Lower lobe of right lung (tissue), 2 donors: ENCODE data around the gene CTTN. TPM values are rescaled to one million over a fixed set of nuclear protein-coding genes. Genes with fewer than 3 reads are reported as not detected.

Experiments used
- ATAC-seq, 2 donors: fragments of 200-7000 bp; cut with Tn5 transposase; one replicate each; pipeline ENCODE4 v1.9.1; 2020 to 2022; ENCODE audit warnings: mild to moderate bottlenecking in 2 of 2, moderate library complexity in 2 of 2
- DNase-seq: peaks from one replicate; pipeline ENCODE4 v3.0.0-alpha.2; 2020
- H3K27ac ChIP-seq: fragments of 200-600 bp; one replicate; pipeline ENCODE4 v1.8.0; 2022
- H3K27me3 ChIP-seq: fragments of 200-600 bp; one replicate; pipeline ENCODE4 v1.8.0; 2022; ENCODE audit warnings: low read depth
- H3K36me3 ChIP-seq: fragments of 200-600 bp; one replicate; pipeline ENCODE4 v1.8.0; 2022; ENCODE audit warnings: mild to moderate bottlenecking
- H3K4me1 ChIP-seq: fragments of 200-600 bp; one replicate; pipeline ENCODE4 v1.8.0; 2022
- H3K4me3 ChIP-seq: fragments of 200-600 bp; one replicate; pipeline ENCODE4 v1.8.0; 2022; ENCODE audit warnings: mild to moderate bottlenecking
- H3K9me3 ChIP-seq: fragments of 200-600 bp; one replicate; pipeline ENCODE4 v1.8.0; 2022
- CTCF ChIP-seq: fragments of 200-600 bp; IDR thresholded peaks from one replicate; pipeline ENCODE4 v1.8.0; 2022; ENCODE audit warnings: antibody characterized with exemption, mild to moderate bottlenecking
- intact Hi-C: fragments of 100-400 bp; cut with DNase I; formaldehyde crosslinking; loops from one replicate; pipeline ENCODE4 v1.11.0; 2022
- total RNA-seq: library from RNA; stranded (reverse); fragmentation: NEBNext Ultra II Directional; extraction: Animal tissue kit (Norgen Biotek cat#: 25700); gene quantifications from one replicate; pipeline ENCODE4 v1.2.1, GENCODE V29; 2021
- donor health status: DM: no; HTN: yes; CAD: no; lungs with severe emphysema.

Gene CTTN
- total RNA-seq, 1 donor from 2014 or later, result 145 TPM

- Histone ChIP-seq H3K9me3 (no peaks in the 10 kb centered on the region), H3K36me3 (no peaks in the 10 kb centered on the region), H3K27me3 (peaks cover 17% of the 10 kb centered on the region), H3K27ac (peak overlapping the region; percentile 84), H3K4me3 (peak overlapping the region; percentile 88), H3K4me1 (peaks cover 36% of the 10 kb centered on the region)
- TF ChIP-seq CTCF, result no peak
- ATAC-seq (peak; percentile 33 to 45), DNase-seq (no peak)
- intact Hi-C loops, result no loop called here
Measured at GRCh38 chr11:70398834-70399680, 728 bp downstream of the CTTN start.

GRCh38 chr11:70399681-70400112 lies 1.4 kb downstream of the CTTN start:
- peaks cover 36% of the 10 kb centered on the region for H3K4me1 ChIP-seq
- H3K9me3 ChIP-seq, result no peaks in the 10 kb centered on the region
- DNase-seq, result peak; percentile 78
- H3K27me3 ChIP-seq, result peaks cover 19% of the 10 kb centered on the region
- ATAC-seq, result peak; percentile 83 to 86
- intact Hi-C loops, result no loop called here
- no peak for TF ChIP-seq CTCF
- H3K4me3 ChIP-seq, result peak overlapping the region; percentile 88
- H3K27ac ChIP-seq, result peak overlapping the region; percentile 84
- H3K36me3 ChIP-seq, result no peaks in the 10 kb centered on the region

DNA sequence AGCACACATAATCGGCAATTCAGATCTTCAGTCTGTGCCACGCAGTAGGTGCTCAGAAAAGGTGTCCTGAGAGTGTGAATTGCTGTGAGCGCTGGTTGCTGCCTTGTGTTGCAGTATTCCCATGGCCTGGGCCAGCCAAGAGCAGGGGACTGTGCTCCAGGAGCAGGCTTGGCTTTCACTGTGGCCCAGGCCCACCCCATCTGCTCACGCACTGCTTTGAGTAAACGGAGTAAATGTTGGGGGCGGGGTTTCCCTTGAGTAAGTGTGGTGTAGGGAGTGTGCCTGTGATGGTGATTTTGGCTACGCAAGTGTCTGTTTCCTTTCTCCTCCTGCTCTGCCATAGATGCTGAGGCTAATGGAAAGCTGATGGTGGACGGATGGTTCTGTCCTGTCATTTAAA lies 2.3 kb downstream of the CTTN start:
- Histone ChIP-seq H3K27ac (no peak overlapping the region), H3K9me3 (no peaks in the 10 kb centered on the region), H3K4me1 (peaks cover 36% of the 10 kb centered on the region), H3K36me3 (peaks cover 6% of the 10 kb centered on the region), H3K4me3 (no peak overlapping the region), H3K27me3 (peaks cover 19% of the 10 kb centered on the region)
- ATAC-seq, result no peak
- DNase-seq, result no peak
- intact Hi-C loops, result no loop called here
- TF ChIP-seq CTCF, result no peak

DNA sequence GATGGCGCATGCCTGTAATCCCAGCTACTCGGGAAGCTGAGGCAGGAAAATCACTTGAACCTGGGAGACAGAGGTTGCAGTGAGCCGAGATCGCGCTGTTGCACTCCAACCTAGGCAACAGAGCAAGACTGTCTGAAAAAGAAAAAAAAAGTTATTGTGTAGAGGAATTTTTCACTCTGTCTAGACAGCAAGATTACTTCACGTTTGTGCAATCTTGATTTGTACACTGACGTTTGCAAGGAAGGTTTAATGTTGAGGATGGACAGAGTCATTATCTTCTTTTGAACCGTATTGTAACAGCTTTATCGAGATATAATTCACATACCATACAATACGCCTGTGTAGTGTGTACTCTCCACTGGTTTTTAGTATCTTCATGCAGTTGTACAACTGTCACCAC lies 3.7 kb downstream of the CTTN start:
- Histone ChIP-seq H3K27ac (no peak overlapping the region), H3K4me1 (peaks cover 31% of the 10 kb centered on the region), H3K9me3 (no peaks in the 10 kb centered on the region), H3K27me3 (peaks cover 9% of the 10 kb centered on the region), H3K36me3 (peaks cover 19% of the 10 kb centered on the region), H3K4me3 (no peak overlapping the region)
- ATAC-seq (no peak), DNase-seq (no peak)
- TF ChIP-seq CTCF, result no peak
- intact Hi-C loops, result no loop called here

- H3K36me3 ChIP-seq, result peaks cover 25% of the 10 kb centered on the region
- ATAC-seq (no peak), DNase-seq (no peak)
- H3K27me3 ChIP-seq, result peaks cover 7% of the 10 kb centered on the region
- peaks cover 25% of the 10 kb centered on the region for H3K4me1 ChIP-seq
- intact Hi-C loops, result no loop called here
- no peak overlapping the region for H3K4me3 ChIP-seq
- no peak for TF ChIP-seq CTCF
- no peak overlapping the region for H3K27ac ChIP-seq
- H3K9me3 ChIP-seq, result no peaks in the 10 kb centered on the region
Measured at GRCh38 chr11:70402685-70403084, 4.4 kb downstream of the CTTN start.
